D721Med (cell line): ENCODE results near the gene INO80.

Source experiments
- DNase-seq: peaks from one replicate; pipeline ENCODE4 v3.0.0; 2011; ENCODE audit warnings: low spot score; ENCODE audit not compliant: insufficient read length
- FAIRE-seq: peaks from 2 replicates; lab custom pipeline; 2011; peaks lifted over from hg19 to GRCh38; lab: Jason Lieb, UNC
- CTCF ChIP-seq: IDR thresholded peaks from 2 replicates; pipeline ENCODE4 v1.5.1; 2012; ENCODE audit warnings: mild to moderate bottlenecking, control low read depth; ENCODE audit not compliant: insufficient read depth; ENCODE audit errors: missing control alignments

The INO80 gene

GRCh38 chr15:41019174-41019573 is 96.9 kb downstream of the INO80 start:
- no peak for DNase-seq
- no peak for FAIRE-seq
- TF ChIP-seq CTCF: no peak

- DNase-seq: no peak
- peak; percentile 29 for TF ChIP-seq CTCF
- no peak for FAIRE-seq
These were observed 97.5 kb downstream of the INO80 start for GRCh38 chr15:41018534-41018933.

- FAIRE-seq (no peak), DNase-seq (no peak)
These were observed 98.9 kb downstream of the INO80 start for GRCh38 chr15:41017066-41017735.

GRCh38 chr15:41013691-41014414 is 102.2 kb downstream of the INO80 start:
- no peak for TF ChIP-seq CTCF
- FAIRE-seq (no peak), DNase-seq (no peak)

More at GRCh38 chr15:41017066-41017735, 98.9 kb downstream of the INO80 start:
- no peak for TF ChIP-seq CTCF

GRCh38 chr15:41011055-41011815 is 104.8 kb downstream of the INO80 start:
- FAIRE-seq (no peak), DNase-seq (no peak)
- TF ChIP-seq CTCF: no peak

- FAIRE-seq (no peak), DNase-seq (no peak)
- TF ChIP-seq CTCF: no peak
These were observed 105.7 kb downstream of the INO80 start for GRCh38 chr15:41010345-41010744.
